ENCODE data around the gene SSBP3. TPM values are rescaled to one million over a fixed set of nuclear protein-coding genes. Genes with fewer than 3 reads are reported as not detected.

SSBP3 gene
- total RNA-seq, 4 donors from 2014 or later = 15.4 to 23.0 (median 18.2) TPM

DNA sequence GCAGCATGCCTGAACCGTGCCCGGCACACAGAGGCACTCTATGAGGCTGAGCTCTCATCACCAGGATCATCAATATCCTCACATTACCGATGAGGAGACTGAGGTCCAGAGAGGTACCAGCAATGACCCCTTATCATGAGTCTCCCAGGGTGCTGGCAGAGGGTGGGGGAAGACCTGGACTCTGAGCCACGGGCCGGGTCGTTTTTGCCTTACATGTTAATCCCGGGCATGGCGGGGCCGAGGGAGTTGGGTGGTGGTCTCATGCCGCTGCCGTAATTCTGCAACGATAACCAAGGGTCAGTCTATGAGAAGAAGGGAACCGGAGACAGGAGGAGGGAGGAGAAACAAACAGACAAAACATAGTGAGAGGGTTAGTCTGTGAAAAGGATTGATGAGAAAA lies 163.2 kb downstream of the SSBP3 start:
- no peaks in the 10 kb centered on the region for H3K27me3 ChIP-seq
- H3K4me3 ChIP-seq (replicated peaks in 1 of 3) = no peak overlapping the region
- peaks cover 0 to 1% of the 10 kb centered on the region in 2 donors for H3K36me3 ChIP-seq
- TF ChIP-seq, protein P1, sequence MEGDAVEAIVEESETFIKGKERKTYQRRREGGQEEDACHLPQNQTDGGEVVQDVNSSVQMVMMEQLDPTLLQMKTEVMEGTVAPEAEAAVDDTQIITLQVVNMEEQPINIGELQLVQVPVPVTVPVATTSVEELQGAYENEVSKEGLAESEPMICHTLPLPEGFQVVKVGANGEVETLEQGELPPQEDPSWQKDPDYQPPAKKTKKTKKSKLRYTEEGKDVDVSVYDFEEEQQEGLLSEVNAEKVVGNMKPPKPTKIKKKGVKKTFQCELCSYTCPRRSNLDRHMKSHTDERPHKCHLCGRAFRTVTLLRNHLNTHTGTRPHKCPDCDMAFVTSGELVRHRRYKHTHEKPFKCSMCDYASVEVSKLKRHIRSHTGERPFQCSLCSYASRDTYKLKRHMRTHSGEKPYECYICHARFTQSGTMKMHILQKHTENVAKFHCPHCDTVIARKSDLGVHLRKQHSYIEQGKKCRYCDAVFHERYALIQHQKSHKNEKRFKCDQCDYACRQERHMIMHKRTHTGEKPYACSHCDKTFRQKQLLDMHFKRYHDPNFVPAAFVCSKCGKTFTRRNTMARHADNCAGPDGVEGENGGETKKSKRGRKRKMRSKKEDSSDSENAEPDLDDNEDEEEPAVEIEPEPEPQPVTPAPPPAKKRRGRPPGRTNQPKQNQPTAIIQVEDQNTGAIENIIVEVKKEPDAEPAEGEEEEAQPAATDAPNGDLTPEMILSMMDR (IDR thresholded peaks at IDR 0.05) = no peak
- WGBS, 2 donors = 96% methylated on average over 13 of the region's 13 CpGs
- no peaks in the 10 kb centered on the region for H3K4me1 ChIP-seq
- no peaks in the 10 kb centered on the region for H3K9me3 ChIP-seq
- intact Hi-C loops (cut with DNase I) = no loop called here
- no peak overlapping the region for H3K27ac ChIP-seq
- DNase-seq = no peak

DNA sequence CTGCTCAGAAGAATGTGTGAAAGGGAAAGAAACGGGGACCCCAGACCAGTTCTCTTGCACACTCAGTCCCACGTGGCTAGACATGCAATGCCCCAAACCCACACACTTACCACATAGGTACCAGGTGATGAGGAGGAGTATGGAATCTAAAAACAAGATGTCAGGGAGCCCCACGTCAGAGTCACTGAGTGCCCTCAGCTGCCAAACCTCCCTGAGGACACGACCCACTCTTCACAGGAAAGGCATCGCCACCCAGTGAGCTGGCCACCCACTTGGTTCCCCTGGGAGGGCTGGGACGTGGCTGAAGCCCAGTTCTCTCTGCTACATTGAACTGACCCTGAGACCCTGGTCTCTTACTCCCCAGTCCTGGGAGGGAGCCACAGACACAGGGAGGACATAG lies 164.8 kb downstream of the SSBP3 start:
- 82 to 89% methylated on average over 5 to 6 of the region's 6 CpGs for WGBS, 2 donors
- Histone ChIP-seq H3K4me1 (no peaks in the 10 kb centered on the region), H3K9me3 (no peaks in the 10 kb centered on the region), H3K36me3 (peaks cover 0 to 8% of the 10 kb centered on the region in 2 donors), H3K27me3 (no peaks in the 10 kb centered on the region), H3K27ac (no peak overlapping the region), H3K4me3 (replicated peaks in 1 of 3) (no peak overlapping the region)
- no peak for TF ChIP-seq POLR2A (IDR thresholded peaks at IDR 0.05)
- TF ChIP-seq, protein P1 (IDR thresholded peaks at IDR 0.05) = no peak
- DNase-seq = no peak
- intact Hi-C loops (cut with DNase I) = no loop called here

DNA sequence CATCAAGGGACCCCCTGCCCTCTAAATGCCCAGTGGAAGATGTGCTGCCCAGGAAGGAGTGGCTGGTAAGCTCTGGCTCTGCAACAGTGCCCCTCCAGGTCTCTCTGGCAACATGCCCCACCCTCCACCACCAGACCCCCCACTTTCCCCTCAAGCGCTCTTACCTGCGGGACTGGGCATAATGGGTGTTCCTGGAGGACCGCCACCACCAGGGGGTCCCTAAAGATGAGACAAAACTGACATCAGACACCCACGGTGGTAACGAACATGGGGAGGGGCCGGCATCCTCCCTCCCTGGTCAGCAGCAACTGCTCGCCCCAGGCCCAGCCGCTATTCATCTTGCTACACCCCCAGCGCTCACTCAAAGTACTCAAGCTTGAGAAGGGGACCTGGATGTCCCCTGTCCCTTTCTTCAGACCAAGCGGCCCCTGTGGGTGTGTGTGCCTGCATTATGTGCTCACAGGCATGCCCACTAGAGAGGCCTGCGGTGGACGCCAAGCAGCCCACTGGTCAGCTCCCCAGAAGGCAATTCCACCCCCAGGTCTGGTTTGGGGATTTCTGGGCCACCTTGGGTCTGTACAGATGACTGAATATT lies 165.4 kb downstream of the SSBP3 start:
- H3K4me1 ChIP-seq = no peaks in the 10 kb centered on the region
- no peak for TF ChIP-seq POLR2A (IDR thresholded peaks at IDR 0.05)
- TF ChIP-seq, protein P1 (IDR thresholded peaks at IDR 0.05) = no peak
- 95 to 97% methylated on average over 11 to 12 of the region's 12 CpGs for WGBS, 2 donors
- H3K27me3 ChIP-seq = no peaks in the 10 kb centered on the region
- no peak for DNase-seq
- H3K9me3 ChIP-seq = no peaks in the 10 kb centered on the region
- no peak overlapping the region for H3K27ac ChIP-seq
- intact Hi-C loops (cut with DNase I) = no loop called here
- no peak overlapping the region for H3K4me3 ChIP-seq (replicated peaks in 1 of 3)
- H3K36me3 ChIP-seq = peaks cover 0 to 8% of the 10 kb centered on the region in 2 donors

DNA sequence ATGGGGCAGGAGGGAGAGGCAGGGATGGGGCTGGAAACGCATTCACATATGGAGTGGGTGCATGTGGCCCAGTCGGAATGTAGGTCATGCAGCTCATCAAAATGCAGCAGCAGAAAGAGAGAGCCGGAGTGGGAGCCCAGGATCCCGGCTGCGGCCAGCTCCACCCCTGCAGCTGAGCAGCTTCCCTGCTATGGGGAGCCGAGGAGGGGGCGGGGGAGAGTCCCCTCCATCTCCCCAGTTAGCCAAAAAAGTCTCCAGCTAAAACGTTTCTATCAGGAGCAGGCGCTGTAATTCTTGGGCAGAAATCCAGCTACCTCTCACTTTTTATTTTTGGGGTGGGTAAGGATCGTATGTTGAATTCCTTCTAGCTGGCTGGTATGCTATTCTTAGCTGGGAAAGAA lies 166.6 kb downstream of the SSBP3 start:
- Histone ChIP-seq H3K9me3 (no peaks in the 10 kb centered on the region), H3K27ac (no peak overlapping the region), H3K4me1 (no peaks in the 10 kb centered on the region), H3K27me3 (no peaks in the 10 kb centered on the region), H3K4me3 (replicated peaks in 1 of 3) (no peak overlapping the region), H3K36me3 (peaks cover 0 to 8% of the 10 kb centered on the region in 2 donors)
- WGBS, 2 donors = 87 to 97% methylated on average over 7 to 10 of the region's 10 CpGs
- no peak for TF ChIP-seq POLR2A (IDR thresholded peaks at IDR 0.05)
- TF ChIP-seq, protein P1 (IDR thresholded peaks at IDR 0.05) = no peak
- DNase-seq = no peak
- intact Hi-C loops (cut with DNase I) = no loop called here

DNA sequence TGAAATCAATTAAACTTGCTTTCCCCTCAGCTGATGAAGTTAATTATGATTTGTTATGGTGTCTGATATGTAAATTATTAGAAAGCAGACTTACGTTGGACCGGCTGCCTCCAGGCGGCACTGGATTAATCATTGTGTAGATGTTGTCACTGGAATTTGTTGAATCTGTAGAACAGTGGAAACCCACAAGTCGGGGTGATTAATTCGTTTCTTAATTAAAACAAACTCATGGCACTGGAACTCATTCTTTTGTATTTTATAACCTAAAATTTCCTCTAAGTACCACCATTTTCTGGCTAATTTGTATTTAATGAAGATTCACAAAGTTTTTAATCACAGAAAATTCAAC lies 167.2 kb downstream of the SSBP3 start:
- Histone ChIP-seq H3K9me3 (no peaks in the 10 kb centered on the region), H3K36me3 (peaks cover 0 to 8% of the 10 kb centered on the region in 2 donors), H3K4me1 (no peaks in the 10 kb centered on the region), H3K4me3 (replicated peaks in 1 of 3) (no peak overlapping the region), H3K27ac (no peak overlapping the region), H3K27me3 (no peaks in the 10 kb centered on the region)
- DNase-seq = no peak
- TF ChIP-seq POLR2A (IDR thresholded peaks at IDR 0.05) = no peak
- TF ChIP-seq, protein P1 (IDR thresholded peaks at IDR 0.05) = no peak
- intact Hi-C loops (cut with DNase I) = no loop called here
- 86 to 93% methylated on average over 5 of the region's 5 CpGs for WGBS, 2 donors

Measured in thyroid gland (tissue), 4 donors.